Coronary artery (tissue), 2 donors: Measurements from ENCODE around the gene ELAVL1.

ENCODE experiments used
- DNase-seq: peaks from one replicate; pipeline ENCODE4 v3.0.0-alpha.2; 2017; ENCODE audit warnings: low spot score
- H3K27ac ChIP-seq, 2 donors: fragments of 200-600 bp; sonication (generic); one replicate each; pipeline ENCODE4 v1.5.1; 2016 to 2019
- H3K4me3 ChIP-seq: fragments of 200-600 bp; sonication (generic); 2 replicates; pipeline ENCODE4 v1.5.1; 2016; ENCODE audit warnings: mild to moderate bottlenecking, moderate library complexity
- CTCF ChIP-seq: fragments of 200-600 bp; sonication (generic); IDR thresholded peaks from one replicate; pipeline ENCODE4 v1.5.1; 2019; ENCODE audit warnings: antibody characterized with exemption

ELAVL1 gene

DNA sequence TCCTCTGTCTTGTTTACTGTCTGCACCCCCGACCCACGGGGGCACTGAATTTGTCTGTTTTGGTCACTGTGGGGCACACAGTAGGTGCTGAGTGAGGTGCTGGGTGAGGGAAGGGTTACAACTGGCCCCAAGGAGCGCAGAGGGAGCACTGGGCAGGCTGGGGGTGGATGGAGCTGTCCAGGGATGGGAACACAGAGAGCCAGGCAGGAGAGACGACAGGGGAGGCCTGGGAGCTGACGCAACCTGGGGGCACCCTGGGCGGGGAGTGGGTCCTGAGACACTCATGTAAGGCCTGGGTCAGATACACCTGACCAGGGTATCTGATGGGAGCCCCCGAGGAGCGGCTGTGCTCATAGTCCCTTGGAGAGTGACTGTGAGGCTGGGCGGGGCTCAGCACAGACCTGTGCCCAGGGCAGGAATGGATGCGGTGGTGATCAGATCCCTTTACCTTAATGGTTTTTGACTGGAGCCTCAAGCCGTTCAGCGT, 24.8 kb downstream of the ELAVL1 start:
- no peak overlapping the region for H3K4me3 ChIP-seq
- H3K27ac ChIP-seq = no peak overlapping the region
- DNase-seq = no peak
- TF ChIP-seq CTCF = no peak

GRCh38 chr19:7980168-7980567, 25.3 kb downstream of the ELAVL1 start:
- Histone ChIP-seq H3K27ac (no peak overlapping the region), H3K4me3 (no peak overlapping the region)
- DNase-seq = no peak
- no peak for TF ChIP-seq CTCF

DNA sequence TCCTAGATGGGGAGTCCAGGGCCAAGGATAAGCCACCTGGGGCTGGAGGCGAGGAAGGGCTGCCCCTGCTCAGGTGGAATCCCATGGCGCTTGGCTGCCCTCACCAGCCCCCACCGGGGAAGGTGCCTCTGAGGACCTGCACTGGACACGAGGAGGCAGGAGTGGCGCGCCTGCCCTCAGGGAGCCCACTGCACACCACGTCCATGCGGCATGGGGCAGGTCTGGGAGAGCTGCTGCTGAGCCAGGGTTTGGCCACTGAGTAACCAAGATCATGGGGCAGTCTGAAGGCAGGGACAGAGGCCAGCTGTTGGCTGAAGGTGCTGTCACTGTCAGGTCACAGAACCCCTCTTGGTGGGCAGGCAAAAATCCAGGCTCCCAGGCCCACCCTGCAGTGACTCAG, 25.9 kb downstream of the ELAVL1 start:
- Histone ChIP-seq H3K27ac (no peak overlapping the region), H3K4me3 (no peak overlapping the region)
- DNase-seq = no peak
- TF ChIP-seq CTCF = no peak

- H3K4me3 ChIP-seq = no peak overlapping the region
- DNase-seq = no peak
- no peak for TF ChIP-seq CTCF
These were observed 26.4 kb downstream of the ELAVL1 start for GRCh38 chr19:7979011-7979410.

GRCh38 chr19:7978179-7978825, 27.1 kb downstream of the ELAVL1 start:
- Histone ChIP-seq H3K4me3 (no peak overlapping the region), H3K27ac (no peak overlapping the region)
- no peak for TF ChIP-seq CTCF
- no peak for DNase-seq

More at GRCh38 chr19:7979011-7979410, 26.4 kb downstream of the ELAVL1 start:
- H3K27ac ChIP-seq = no peak overlapping the region

- no peak overlapping the region for H3K27ac ChIP-seq
- DNase-seq = no peak
- no peak overlapping the region for H3K4me3 ChIP-seq
- TF ChIP-seq CTCF = no peak
These were observed 27.8 kb downstream of the ELAVL1 start for GRCh38 chr19:7977723-7978040.

GRCh38 chr19:7977021-7977722, 28.3 kb downstream of the ELAVL1 start:
- DNase-seq = no peak
- TF ChIP-seq CTCF = no peak
- H3K4me3 ChIP-seq = no peak overlapping the region
- H3K27ac ChIP-seq = no peak overlapping the region
